SK-N-SH (cell line): ENCODE results near the gene C6. TPM values are rescaled to one million over a fixed set of nuclear protein-coding genes. Genes with fewer than 3 reads are reported as not detected.

Source experiments
- CTCF ChIA-PET: fragments of 300-600, 350-600 bp; formaldehyde crosslinking; extraction: SDS; loops from one replicate; lab custom pipeline; 2021; lab: Yijun Ruan, JAX
- POLR2A ChIA-PET: fragments of 350-600 bp; sonication (Branson Sonifier 250); formaldehyde crosslinking; extraction: SDS; loops from one replicate; lab custom pipeline; 2020; ENCODE audit warnings: antibody characterized with exemption, inconsistent platforms; lab: Yijun Ruan, JAX
- DNase-seq: peaks from one replicate; pipeline ENCODE4 v3.0.0; 2012
- H2AFZ ChIP-seq: fragments of 200-600 bp; sonication (generic); 2 replicates; pipeline ENCODE4 v1.8.1; 2016; ENCODE audit warnings: antibody characterized with exemption, mild to moderate bottlenecking, low read depth
- H3F3A ChIP-seq: fragments of 200-600 bp; sonication (generic); replicated peaks from 2 replicates; pipeline ENCODE3; 2016; ENCODE audit warnings: antibody characterized with exemption, mild to moderate bottlenecking; ENCODE audit not compliant: insufficient read depth
- H3K27ac ChIP-seq, 2 experiments: fragments of 200-500 bp in 1 of 2; fragments of 200-600 bp in 1 of 2; sonication (Bioruptor generic) in 1 of 2; sonication (generic), shearing (Covaris generic) in 1 of 2; 2 replicates each; pipeline versions ENCODE4 v1.5.1 to v1.6.1; 2014 to 2016; ENCODE audit warnings: low read depth in 2 of 2, inconsistent platforms in 1 of 2, low read length in 1 of 2, mild to moderate bottlenecking in 1 of 2, mixed read lengths in 1 of 2
- H3K27me3 ChIP-seq: fragments of 200-600 bp; sonication (generic), shearing (Covaris generic); 2 replicates; pipeline ENCODE4 v1.6.1; 2016; ENCODE audit warnings: mixed run types; ENCODE audit not compliant: insufficient read depth
- H3K36me3 ChIP-seq, 2 experiments: fragments of 200-500 bp in 1 of 2; fragments of 200-600 bp in 1 of 2; sonication (Bioruptor generic) in 1 of 2; sonication (generic) in 1 of 2; replicated peaks in 1 of 2; 2 replicates each; pipeline versions ENCODE3 to v1.5.1; 2014 to 2016; ENCODE audit warnings: low read length in 1 of 2, mild to moderate bottlenecking in 1 of 2; ENCODE audit not compliant: insufficient read depth in 2 of 2, control insufficient read depth in 1 of 2
- H3K4me1 ChIP-seq, 2 experiments: fragments of 200-500 bp in 1 of 2; fragments of 200-600 bp in 1 of 2; sonication (Bioruptor generic) in 1 of 2; sonication (generic), shearing (Covaris generic) in 1 of 2; 2 replicates each; pipeline versions ENCODE4 v1.5.1 to v1.6.1; 2014 to 2016; ENCODE audit warnings: low read depth in 1 of 2, low read length in 1 of 2, mixed run types in 1 of 2; ENCODE audit not compliant: insufficient read depth in 2 of 2, control insufficient read depth in 1 of 2
- H3K4me2 ChIP-seq: fragments of 200-600 bp; sonication (generic), shearing (Covaris generic); 2 replicates; pipeline ENCODE4 v1.6.1; 2017; ENCODE audit warnings: mixed run types
- H3K4me3 ChIP-seq, 2 experiments: fragments of 200-500 bp in 1 of 2; fragments of 200-600 bp in 1 of 2; sonication (Bioruptor generic) in 1 of 2; sonication (generic), shearing (Covaris generic) in 1 of 2; 2 replicates each; pipeline versions ENCODE4 v1.5.1 to v1.8.1; 2014 to 2016; ENCODE audit warnings: low read depth in 2 of 2, inconsistent platforms in 1 of 2, low read length in 1 of 2, mild to moderate bottlenecking in 1 of 2, mixed read lengths in 1 of 2, moderate library complexity in 1 of 2
- H3K79me2 ChIP-seq: fragments of 200-600 bp; sonication (generic); 2 replicates; pipeline ENCODE4 v1.8.1; 2017; ENCODE audit warnings: mild to moderate bottlenecking; ENCODE audit not compliant: insufficient read depth
- H3K9ac ChIP-seq: fragments of 200-600 bp; sonication (generic); 2 replicates; pipeline ENCODE4 v1.6.1; 2017; ENCODE audit warnings: mixed run types
- H3K9me2 ChIP-seq: fragments of 200-600 bp; sonication (generic); 2 replicates; pipeline ENCODE4 v1.6.1; 2017; ENCODE audit warnings: mixed run types
- H3K9me3 ChIP-seq: fragments of 200-600 bp; sonication (generic); 2 replicates; pipeline ENCODE4 v1.6.1; 2017; ENCODE audit warnings: mixed run types, mild to moderate bottlenecking, moderate library complexity
- H4K20me1 ChIP-seq: fragments of 200-600 bp; sonication (generic); 2 replicates; pipeline ENCODE4 v1.6.1; 2017; ENCODE audit warnings: mild to moderate bottlenecking, mixed run types; ENCODE audit not compliant: insufficient read depth
- CHD2 ChIP-seq: fragments of 150-350 bp; IDR thresholded peaks from 2 replicates; pipeline ENCODE4 v1.6.1; 2018; ENCODE audit warnings: low read length; ENCODE audit not compliant: partially characterized antibody
- FOXM1 ChIP-seq: IDR thresholded peaks from 2 replicates; pipeline ENCODE4 v1.4.0; 2012; ENCODE audit warnings: low read depth, mild to moderate bottlenecking
- GABPA ChIP-seq: IDR thresholded peaks from 2 replicates; pipeline ENCODE4 v1.4.0; 2012; ENCODE audit warnings: low read depth, mild to moderate bottlenecking
- JUND ChIP-seq: IDR thresholded peaks from 2 replicates; pipeline ENCODE4 v1.4.0; 2012
- MXI1 ChIP-seq: IDR thresholded peaks from 2 replicates; pipeline ENCODE4 v1.6.1; 2012; ENCODE audit warnings: mild to moderate bottlenecking, low read depth, low read length, improper control_type of control experiment
- NFIC ChIP-seq: IDR thresholded peaks from 2 replicates; pipeline ENCODE4 v1.4.0; 2012; ENCODE audit warnings: borderline replicate concordance
- POLR2AphosphoS5 ChIP-seq: IDR thresholded peaks from 2 replicates; pipeline ENCODE4 v1.6.1; 2012; ENCODE audit warnings: low read depth, low read length
- RAD21 ChIP-seq: IDR thresholded peaks from 2 replicates; pipeline ENCODE4 v1.6.1; 2012; ENCODE audit warnings: mild to moderate bottlenecking, low read length
- RCOR1 ChIP-seq: fragments of 150-350 bp; IDR thresholded peaks from 2 replicates; pipeline ENCODE4 v1.6.1; 2017; ENCODE audit warnings: antibody characterized with exemption, low read length
- TCF12 ChIP-seq: IDR thresholded peaks from 2 replicates; pipeline ENCODE4 v1.4.0; 2012
- TEAD4 ChIP-seq: IDR thresholded peaks from 2 replicates; pipeline ENCODE4 v1.4.0; 2012; ENCODE audit warnings: mild to moderate bottlenecking, borderline replicate concordance; ENCODE audit not compliant: insufficient read depth
- YY1 ChIP-seq: IDR thresholded peaks from 2 replicates; pipeline ENCODE4 v1.4.0; 2012; ENCODE audit warnings: low read depth, mild to moderate bottlenecking
- WGBS: methylation state at CpG from one replicate; pipeline ENCODE4 v1.1.6; 2017; ENCODE audit warnings: low lambda C conversion rate; 5-methylcytosine and 5-hydroxymethylcytosine counted together
- polyA plus RNA-seq, 3 experiments: library from polyadenylated mRNA; depleted of rRNA; stranded (reverse); fragments of >200 nt; gene quantifications; 2 replicates each; pipeline ENCODE4 v1.2.3, GENCODE V29; 2012
- TF ChIP-seq, protein P1 (sequence below): IDR thresholded peaks from 2 replicates; pipeline ENCODE4; 2012
- TF ChIP-seq, protein P2 (sequence below): fragments of 200-600 bp; sonication (generic); IDR thresholded peaks from 2 replicates; pipeline ENCODE4 v1.6.1; 2017; ENCODE audit warnings: antibody characterized with exemption, mild to moderate bottlenecking, moderate library complexity
- TF ChIP-seq, protein P3 (sequence below): IDR thresholded peaks from 2 replicates; pipeline ENCODE4 v1.4.0; 2012; ENCODE audit warnings: low read depth, borderline replicate concordance
- TF ChIP-seq, protein P4 (sequence below): IDR thresholded peaks from 2 replicates; pipeline ENCODE4 v1.4.0; 2012; ENCODE audit warnings: low read depth
- TF ChIP-seq, protein P5 (sequence below): IDR thresholded peaks from 2 replicates; pipeline ENCODE4 v1.4.0; 2012; ENCODE audit warnings: low read depth, borderline replicate concordance
- TF ChIP-seq, protein P6 (sequence below): fragments of 150-350 bp; IDR thresholded peaks from 2 replicates; pipeline ENCODE4 v1.6.1; 2016; ENCODE audit warnings: mild to moderate bottlenecking, low read depth, low read length

The C6 gene
- polyA plus RNA-seq, 1 of the 3 experiments (the other 2 are of a cell fraction), result 0.08 TPM

DNA sequence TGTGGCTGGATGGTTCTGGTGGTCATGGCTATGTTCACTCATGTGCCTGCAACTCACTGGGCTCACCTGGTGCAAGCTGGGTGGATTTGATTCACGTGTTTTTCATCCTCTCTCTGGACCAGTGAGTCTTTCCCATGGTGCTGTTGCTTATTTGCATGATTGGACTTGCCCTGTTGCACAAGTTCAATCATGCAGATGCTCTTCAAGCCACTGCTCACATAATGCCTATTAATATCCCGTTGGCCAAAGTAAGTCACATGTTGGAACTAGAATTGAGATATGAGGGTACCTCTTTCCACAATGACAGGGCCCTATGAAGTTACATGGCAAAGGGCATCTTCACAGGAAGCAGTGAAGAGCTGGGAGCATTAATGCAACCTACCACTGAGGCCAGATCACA, 115.7 kb downstream of the C6 start:
- H3K4me2 ChIP-seq, result no peak overlapping the region

More for the DNA sequence above, 115.7 kb downstream of the C6 start:
- no peaks in the 10 kb centered on the region for H3K79me2 ChIP-seq
- ChIA-PET CTCF (no interaction called here), POLR2A (no interaction called here)
- WGBS, result 32% methylated on average over 2 of the region's 2 CpGs
- TF ChIP-seq CHD2 (no peak), GABPA (no peak), RAD21 (no peak), POLR2AphosphoS5 (no peak), TEAD4 (no peak), TCF12 (no peak), RCOR1 (no peak), MXI1 (no peak), NFIC (no peak), FOXM1 (no peak), JUND (no peak), YY1 (no peak)
- TF ChIP-seq, protein P1, sequence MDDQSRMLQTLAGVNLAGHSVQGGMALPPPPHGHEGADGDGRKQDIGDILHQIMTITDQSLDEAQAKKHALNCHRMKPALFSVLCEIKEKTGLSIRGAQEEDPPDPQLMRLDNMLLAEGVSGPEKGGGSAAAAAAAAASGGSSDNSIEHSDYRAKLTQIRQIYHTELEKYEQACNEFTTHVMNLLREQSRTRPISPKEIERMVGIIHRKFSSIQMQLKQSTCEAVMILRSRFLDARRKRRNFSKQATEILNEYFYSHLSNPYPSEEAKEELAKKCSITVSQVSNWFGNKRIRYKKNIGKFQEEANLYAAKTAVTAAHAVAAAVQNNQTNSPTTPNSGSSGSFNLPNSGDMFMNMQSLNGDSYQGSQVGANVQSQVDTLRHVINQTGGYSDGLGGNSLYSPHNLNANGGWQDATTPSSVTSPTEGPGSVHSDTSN, result no peak
- TF ChIP-seq, protein P2, sequence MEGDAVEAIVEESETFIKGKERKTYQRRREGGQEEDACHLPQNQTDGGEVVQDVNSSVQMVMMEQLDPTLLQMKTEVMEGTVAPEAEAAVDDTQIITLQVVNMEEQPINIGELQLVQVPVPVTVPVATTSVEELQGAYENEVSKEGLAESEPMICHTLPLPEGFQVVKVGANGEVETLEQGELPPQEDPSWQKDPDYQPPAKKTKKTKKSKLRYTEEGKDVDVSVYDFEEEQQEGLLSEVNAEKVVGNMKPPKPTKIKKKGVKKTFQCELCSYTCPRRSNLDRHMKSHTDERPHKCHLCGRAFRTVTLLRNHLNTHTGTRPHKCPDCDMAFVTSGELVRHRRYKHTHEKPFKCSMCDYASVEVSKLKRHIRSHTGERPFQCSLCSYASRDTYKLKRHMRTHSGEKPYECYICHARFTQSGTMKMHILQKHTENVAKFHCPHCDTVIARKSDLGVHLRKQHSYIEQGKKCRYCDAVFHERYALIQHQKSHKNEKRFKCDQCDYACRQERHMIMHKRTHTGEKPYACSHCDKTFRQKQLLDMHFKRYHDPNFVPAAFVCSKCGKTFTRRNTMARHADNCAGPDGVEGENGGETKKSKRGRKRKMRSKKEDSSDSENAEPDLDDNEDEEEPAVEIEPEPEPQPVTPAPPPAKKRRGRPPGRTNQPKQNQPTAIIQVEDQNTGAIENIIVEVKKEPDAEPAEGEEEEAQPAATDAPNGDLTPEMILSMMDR, result no peak
- TF ChIP-seq, protein P3, sequence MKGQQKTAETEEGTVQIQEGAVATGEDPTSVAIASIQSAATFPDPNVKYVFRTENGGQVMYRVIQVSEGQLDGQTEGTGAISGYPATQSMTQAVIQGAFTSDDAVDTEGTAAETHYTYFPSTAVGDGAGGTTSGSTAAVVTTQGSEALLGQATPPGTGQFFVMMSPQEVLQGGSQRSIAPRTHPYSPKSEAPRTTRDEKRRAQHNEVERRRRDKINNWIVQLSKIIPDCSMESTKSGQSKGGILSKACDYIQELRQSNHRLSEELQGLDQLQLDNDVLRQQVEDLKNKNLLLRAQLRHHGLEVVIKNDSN, result no peak
- TF ChIP-seq, protein P4, sequence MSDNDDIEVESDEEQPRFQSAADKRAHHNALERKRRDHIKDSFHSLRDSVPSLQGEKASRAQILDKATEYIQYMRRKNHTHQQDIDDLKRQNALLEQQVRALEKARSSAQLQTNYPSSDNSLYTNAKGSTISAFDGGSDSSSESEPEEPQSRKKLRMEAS, result no peak
- TF ChIP-seq, protein P5, sequence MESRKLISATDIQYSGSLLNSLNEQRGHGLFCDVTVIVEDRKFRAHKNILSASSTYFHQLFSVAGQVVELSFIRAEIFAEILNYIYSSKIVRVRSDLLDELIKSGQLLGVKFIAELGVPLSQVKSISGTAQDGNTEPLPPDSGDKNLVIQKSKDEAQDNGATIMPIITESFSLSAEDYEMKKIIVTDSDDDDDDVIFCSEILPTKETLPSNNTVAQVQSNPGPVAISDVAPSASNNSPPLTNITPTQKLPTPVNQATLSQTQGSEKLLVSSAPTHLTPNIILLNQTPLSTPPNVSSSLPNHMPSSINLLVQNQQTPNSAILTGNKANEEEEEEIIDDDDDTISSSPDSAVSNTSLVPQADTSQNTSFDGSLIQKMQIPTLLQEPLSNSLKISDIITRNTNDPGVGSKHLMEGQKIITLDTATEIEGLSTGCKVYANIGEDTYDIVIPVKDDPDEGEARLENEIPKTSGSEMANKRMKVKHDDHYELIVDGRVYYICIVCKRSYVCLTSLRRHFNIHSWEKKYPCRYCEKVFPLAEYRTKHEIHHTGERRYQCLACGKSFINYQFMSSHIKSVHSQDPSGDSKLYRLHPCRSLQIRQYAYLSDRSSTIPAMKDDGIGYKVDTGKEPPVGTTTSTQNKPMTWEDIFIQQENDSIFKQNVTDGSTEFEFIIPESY, result no peak
- TF ChIP-seq, protein P6, sequence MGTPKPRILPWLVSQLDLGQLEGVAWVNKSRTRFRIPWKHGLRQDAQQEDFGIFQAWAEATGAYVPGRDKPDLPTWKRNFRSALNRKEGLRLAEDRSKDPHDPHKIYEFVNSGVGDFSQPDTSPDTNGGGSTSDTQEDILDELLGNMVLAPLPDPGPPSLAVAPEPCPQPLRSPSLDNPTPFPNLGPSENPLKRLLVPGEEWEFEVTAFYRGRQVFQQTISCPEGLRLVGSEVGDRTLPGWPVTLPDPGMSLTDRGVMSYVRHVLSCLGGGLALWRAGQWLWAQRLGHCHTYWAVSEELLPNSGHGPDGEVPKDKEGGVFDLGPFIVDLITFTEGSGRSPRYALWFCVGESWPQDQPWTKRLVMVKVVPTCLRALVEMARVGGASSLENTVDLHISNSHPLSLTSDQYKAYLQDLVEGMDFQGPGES, result no peak
- H3K9ac ChIP-seq, result no peak overlapping the region
- H3K36me3 ChIP-seq, result no peaks in the 10 kb centered on the region
- H2AFZ ChIP-seq, result no peak overlapping the region
- H3K4me1 ChIP-seq, result no peaks in the 10 kb centered on the region
- H3K9me3 ChIP-seq, result no peaks in the 10 kb centered on the region
- H3K4me3 ChIP-seq, result no peak overlapping the region
- no peak overlapping the region for H3K27ac ChIP-seq
- no peaks in the 10 kb centered on the region for H3K9me2 ChIP-seq
- no peaks in the 10 kb centered on the region for H3F3A ChIP-seq
- no peak for DNase-seq
- no peaks in the 10 kb centered on the region for H4K20me1 ChIP-seq
- no peaks in the 10 kb centered on the region for H3K27me3 ChIP-seq
